K562 treated with DMSO at 1 percent for 48 hours (cell line): ENCODE data around the gene OGDHL. TPM values are rescaled to one million over a fixed set of nuclear protein-coding genes. Genes with fewer than 3 reads are reported as not detected.

Experiments
- total RNA-seq: library from RNA; unstranded; fragments of 300-600 nt; gene quantifications from 2 replicates; pipeline ENCODE4 v1.2.3, GENCODE V29; 2022; ENCODE audit warnings: low replicate concordance; ENCODE audit errors: extremely low read depth

The OGDHL gene
- not detected in 2 replicates for total RNA-seq

GRCh38 chr10:49761789-49762565 lies at the start of gene OGDHL:
Gene OGDHL, minus strand, starts transcription at chr10:49762323. Its CDS starts 3,731 bp downstream, at chr10:49758592.

Other genes starting within 250 kb of the OGDHL start
- not detected in 2 replicates for gene ERCC6, start 223.2 kb downstream of the OGDHL start, total RNA-seq
- gene SLC18A3, start 152.0 kb downstream of the OGDHL start, total RNA-seq, result not detected in 2 replicates
- not detected in 2 replicates for gene CHAT, start 148.3 kb downstream of the OGDHL start, total RNA-seq
- gene C10orf53, start 82.7 kb downstream of the OGDHL start, total RNA-seq, result not detected in 2 replicates
- not detected in 2 replicates for gene PARG, start 179.7 kb upstream of the OGDHL start, total RNA-seq
- gene TIMM23B, start 179.7 kb upstream of the OGDHL start, total RNA-seq, result not detected in 2 replicates
- not detected in 2 replicates for gene AGAP6, start 226.1 kb upstream of the OGDHL start, total RNA-seq